HG03342 (cell line): ENCODE measurements around the gene TYW5.
A peak's percentile ranks its signal among the peaks of the same experiment; 100 is the strongest.
"Not testable (repeated sequence)": the region's sequence is repeated elsewhere in the genome, so short reads cannot be mapped to it uniquely, and the experiment has no call there.

ENCODE experiments used
- ATAC-seq: cut with Tn5 transposase; IDR thresholded peaks from one replicate; pipeline ENCODE4 v1.9.1; 2021; ENCODE audit warnings: mild to moderate bottlenecking, moderate library complexity; ENCODE audit not compliant: unreplicated experiment

Gene TYW5

DNA sequence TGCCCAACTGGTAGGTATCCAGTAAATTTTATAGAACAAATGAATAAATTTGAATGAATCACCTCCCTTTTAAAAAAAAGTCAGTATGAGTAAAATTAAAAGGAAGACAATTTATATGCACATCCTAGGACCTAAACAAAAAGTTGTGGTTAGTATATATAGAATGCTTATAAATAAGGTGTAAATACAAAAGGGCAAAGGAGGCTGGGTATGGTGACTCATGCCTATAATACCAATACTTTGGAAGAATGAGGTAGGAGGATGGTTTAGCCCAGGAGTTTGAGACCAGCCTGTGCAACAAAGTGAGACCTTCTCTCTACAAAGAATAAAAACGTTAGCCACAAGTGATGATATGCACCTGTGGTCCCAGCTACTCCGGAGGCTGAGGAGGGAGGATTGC is 31.4 kb downstream of the TYW5 start:
- no peak for ATAC-seq

DNA sequence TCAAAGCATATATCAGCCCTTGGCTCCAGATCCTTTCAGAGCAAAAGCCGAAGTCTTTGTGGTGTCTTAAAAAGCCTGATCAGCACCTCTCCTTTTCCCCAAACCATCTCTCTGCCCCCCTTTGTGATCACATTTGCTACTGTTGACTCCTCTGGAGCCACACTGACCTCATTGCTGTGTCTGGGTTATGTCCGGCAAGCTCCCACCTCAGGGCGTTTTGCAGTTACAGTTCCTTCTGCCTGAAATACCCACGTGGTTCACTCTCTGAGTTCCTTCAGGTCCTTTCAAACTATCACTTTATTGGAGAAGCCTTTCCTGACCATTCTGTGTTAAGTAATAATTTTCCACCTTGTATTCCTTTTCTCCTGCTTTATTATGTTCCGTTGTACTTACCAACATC is 32.4 kb downstream of the TYW5 start:
- no peak for ATAC-seq

DNA sequence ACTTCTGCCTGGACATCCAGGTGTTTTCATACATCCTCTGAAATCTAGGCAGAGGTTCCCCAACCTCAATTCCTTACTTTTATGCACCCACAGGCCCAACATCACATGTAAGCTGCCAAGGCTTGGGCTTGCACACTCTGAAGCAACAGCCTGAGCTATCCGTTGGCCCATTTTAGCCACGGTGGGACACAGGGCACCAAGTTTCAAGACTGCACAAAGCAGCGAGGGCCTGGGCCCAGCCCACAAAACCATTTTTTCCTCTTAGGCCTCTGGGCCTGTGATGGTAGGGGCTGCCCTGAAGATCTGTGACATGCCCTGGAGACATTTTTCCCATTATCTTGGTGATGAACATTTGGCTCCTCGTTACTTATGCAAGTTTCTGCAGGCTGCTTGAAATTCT is 38.3 kb downstream of the TYW5 start:
- no peak for ATAC-seq

DNA sequence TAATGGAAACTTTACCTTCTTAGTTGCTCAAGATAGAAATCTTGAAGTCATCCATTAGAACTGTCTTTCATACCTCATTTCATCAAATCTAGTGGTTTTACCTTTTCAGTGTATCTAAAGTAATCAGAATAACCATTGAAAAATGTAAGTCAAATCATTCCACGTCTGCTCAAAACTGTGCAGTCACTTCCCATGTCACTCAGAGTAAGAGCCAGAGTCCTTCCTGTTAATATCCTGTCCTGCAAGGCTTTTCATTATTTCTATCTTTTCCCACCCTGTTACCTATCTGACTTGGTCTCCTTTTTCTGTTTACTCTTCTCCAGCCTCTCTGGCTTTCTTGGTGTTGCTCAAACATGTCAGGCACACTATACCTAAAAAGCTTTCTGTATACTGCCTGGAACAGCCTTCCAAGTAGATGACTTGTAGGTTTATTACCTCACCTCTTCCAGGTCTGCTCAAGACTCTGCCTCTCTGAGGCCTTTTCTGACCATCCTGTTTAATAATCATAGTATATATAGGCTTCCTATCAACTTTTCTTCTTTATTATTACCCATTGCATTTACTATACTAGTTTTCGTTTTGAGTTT is 40.8 kb downstream of the TYW5 start:
- no peak for ATAC-seq

DNA sequence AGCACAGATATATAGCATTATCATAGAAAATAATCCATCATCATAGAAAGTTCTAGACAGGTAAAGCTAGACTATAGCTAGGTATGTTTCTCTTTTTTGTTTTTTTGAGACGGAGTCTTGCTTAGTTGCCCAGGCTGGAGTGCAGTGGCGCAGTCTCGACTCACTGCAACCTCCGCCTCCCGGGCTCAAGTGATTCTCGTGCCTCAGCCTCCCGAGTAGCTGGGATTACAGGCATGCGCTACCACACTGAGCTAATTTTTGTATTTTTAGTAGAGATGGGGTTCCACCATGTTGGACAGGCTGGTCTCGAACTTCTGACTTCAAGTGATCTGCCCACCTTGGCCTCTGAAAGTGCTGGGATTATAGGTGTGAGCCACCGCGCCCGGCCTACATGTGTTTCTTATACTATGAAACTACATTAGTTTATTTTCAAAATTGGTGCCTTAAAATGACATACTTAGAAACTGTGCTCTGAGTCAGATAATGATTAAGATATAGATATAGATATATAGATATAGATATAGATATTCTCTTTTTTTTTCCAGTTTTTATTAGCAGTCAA is 42.7 kb downstream of the TYW5 start:
- ATAC-seq = not testable (repeated sequence)

DNA sequence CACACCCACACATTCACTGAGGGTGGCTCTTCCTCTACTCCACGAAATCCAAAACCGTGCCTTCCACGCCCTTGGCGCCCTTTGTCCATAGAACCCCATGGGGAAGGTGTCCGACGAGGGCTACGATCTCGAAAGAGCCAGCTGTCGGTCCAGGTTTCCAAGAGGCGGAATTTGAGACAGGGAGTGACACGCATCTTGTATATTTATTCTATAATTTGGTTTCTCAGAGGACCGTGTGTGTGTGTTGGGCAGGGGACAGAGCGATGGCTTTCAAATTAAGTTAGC is 43.5 kb downstream of the TYW5 start:
- ATAC-seq = no peak

DNA sequence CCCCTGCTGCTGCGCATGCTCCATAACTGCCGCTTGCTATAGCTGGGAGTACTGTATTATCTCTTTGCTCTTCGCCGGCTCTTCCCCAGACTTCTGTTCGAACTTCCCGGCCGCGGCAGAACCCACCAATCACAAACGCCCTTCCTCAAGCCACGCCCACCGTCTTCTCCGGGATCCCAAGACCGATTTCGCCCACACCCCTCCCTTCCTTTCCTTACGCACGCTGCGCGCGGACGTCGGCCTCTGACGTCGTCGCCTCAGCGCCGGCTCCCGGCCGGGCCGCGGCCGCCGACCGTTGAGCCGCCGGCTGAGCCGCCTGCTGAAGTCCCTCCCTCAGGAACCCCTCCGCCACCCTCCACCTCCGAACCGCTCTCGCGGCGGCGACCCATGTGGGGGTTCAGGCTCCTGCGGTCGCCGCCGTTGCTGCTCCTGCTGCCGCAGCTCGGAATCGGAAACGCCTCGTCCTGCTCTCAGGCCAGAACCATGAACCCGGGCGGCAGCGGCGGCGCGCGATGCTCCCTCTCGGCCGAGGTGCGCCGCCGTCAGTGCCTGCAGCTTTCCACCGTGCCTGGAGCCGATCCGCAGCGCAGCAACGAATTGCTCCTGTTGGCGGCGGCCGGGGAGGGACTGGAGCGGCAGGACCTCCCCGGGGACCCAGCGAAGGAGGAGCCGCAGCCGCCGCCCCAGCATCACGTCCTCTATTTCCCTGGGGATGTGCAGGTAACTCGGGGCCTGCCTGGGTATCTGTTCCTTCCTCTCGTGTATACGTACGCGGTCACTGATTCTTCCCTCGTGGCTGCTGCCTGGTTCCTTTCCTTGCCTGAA is 44.0 kb downstream of the TYW5 start, which contains the start of gene C2orf69:
C2orf69 (plus strand) TSS at position 242 of the 825 bp plus-strand sequence; CDS start at position 388, 146 bp downstream.
- ATAC-seq = peak; percentile 87

DNA sequence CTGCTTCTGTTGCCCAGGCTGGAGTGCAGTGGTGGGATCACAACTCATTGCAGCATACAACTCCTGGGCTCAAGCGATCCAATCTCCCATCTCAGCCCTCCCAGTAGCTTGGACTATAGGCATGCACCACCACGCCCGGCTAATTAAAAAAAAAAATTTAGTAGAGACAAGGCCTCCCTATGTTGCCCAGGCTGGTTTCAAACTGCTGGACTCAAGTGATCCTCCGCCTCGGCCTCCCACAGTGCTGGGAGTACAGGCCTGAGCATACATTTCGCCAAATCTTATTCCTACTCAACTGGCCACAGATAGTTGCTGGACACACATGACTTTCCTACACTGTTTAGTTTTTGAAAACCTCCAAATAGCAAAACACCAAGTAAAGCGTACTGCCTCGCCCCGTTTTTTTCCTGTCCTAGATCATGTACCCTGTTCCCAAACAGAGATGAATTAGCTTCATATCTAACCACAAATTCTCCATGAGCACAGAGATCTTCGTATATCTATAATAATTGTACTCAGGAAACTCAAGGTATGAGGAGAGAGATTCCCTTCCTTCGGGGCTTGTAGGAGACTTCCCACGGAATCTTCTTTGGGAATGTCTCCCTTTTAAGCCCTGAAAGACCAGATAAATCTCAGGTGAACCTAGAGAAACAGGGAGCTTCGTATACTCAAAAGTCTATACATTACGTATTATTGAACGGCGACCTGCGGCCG is 44.8 kb downstream of the TYW5 start:
- no peak for ATAC-seq

DNA sequence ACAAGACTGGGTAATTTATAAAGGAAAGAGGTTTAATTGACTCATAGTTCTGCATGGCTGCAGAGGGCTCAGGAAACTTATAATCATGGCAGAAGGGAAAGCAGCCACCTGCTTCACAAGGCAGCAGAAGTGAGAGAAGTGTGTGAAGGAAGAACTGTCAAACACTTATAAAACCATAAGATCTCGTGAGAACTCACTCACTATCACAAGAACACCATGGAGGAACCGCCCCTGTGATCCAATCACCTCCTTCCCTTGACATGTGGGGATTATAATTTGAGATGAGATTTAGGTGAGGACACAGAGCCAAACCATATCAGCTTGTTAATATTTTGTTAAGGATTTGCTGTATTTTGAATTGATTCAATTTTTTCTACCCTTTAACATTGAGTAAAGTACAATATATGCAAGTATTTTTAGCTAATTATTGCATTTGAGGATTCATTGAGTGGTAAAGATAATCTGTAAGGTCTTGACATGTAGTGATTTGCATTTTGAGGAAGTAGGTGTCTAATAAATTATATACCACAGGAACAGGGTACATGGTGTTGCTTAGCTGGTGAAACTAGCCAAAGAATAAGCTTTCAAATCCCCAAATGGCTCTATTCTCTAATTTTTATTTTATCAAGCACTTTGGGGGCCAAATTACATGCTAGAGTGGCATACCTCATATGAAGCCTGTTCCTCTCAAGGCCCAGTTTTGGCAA is 48.1 kb downstream of the TYW5 start:
- ATAC-seq = no peak

DNA sequence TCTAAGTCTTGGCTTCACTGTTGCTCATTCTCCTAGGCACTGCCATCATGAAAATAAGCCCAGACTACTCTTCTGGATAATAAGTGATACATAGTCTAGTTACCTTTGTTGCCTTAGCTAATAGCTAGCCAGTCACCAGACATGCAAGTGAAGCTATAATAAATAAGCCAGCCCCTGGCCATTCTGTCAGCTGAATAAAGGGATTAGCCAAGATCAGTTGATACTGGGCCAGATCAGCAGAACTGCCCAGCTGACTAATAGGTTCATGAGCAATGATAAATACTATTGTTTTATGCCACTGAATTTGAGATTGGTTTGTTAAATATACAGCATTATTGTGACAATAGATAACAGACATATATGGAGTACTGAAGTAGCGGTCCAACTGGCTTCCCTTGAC is 52.2 kb downstream of the TYW5 start:
- ATAC-seq = no peak

DNA sequence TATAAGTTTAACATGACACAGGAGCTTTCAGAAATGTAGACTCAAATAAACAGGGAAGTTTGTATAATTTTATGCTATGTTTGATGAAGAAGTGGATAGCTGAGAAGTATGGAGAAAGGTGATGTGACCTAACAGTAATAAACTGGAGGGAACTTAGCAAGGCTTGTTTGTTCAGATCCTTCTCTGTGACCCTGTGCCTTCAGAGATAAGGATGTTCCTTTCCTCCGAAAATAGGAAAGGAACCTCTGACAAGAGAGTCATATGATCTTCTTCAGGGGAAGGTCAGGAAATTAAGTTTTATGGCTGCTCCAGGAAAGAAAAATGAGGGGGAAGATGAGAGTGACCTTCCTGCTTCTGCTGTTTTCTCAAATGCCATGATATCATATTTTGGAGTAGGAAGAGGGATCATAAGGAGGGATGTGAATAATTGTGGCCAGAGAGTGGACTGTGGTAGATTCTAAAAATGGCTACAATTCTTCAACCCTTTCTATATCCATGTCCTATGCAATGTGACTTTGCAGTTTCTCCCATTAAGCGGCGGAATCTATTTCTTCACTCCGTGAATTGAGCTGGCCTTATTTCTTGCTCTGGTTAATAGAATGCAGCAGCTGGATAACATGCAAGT is 52.7 kb downstream of the TYW5 start:
- ATAC-seq = no peak

DNA sequence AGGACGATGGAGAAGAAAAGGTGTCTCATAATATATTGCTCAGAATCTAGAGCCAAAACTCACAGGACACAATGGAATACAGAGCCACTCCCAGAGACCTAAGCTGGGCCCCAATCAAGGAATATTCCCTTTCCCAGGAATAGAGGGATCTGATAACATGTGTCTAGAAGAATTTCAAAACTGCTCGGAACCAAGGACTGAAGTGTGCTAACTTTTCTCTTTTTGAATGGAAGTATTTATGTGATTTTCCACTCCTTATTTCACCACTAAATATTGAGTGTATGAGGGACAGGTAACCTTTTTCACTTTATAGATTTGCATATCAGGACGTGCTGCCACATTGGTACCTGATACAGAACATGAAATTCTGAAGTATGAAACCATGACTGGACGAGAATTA is 53.3 kb downstream of the TYW5 start:
- ATAC-seq = no peak

DNA sequence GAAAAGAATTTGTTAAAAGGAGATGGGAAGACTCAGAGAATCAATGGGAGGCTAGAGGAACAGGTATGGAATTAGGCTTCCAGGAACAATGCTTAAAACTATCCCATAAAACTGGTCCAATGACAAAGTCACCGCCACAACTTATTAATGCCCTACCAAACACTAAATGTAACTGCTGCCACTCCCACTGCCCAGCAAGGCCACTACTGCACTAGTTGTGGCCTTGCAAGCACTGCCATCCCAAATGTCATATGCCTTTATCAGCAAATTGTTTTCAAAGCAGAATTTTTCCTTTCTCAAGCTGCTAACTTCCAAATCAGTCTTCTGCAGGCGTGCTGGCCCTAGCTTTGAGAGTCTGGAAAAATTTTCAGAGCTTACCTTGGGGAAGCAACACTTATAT is 58.7 kb downstream of the TYW5 start:
- ATAC-seq = no peak

DNA sequence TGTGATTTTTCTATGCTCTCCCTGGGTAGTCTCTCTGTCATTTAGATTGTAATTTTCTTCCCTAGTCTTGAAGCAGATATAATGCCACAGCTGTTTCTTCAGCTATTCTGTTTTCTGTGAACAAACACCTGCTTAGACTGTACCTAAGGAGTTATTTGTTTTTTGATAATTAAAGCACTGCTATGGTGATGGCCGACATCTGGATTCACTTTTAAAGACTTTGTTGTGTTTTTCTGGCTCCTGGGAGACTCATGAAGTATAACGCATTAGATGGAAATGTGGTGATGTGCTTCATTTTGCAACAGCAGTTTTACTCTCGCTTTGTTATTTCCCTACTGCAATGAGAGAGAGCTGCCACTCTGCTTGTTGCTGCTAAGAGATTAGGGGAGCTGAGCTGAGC is 59.9 kb downstream of the TYW5 start:
- ATAC-seq = no peak

DNA sequence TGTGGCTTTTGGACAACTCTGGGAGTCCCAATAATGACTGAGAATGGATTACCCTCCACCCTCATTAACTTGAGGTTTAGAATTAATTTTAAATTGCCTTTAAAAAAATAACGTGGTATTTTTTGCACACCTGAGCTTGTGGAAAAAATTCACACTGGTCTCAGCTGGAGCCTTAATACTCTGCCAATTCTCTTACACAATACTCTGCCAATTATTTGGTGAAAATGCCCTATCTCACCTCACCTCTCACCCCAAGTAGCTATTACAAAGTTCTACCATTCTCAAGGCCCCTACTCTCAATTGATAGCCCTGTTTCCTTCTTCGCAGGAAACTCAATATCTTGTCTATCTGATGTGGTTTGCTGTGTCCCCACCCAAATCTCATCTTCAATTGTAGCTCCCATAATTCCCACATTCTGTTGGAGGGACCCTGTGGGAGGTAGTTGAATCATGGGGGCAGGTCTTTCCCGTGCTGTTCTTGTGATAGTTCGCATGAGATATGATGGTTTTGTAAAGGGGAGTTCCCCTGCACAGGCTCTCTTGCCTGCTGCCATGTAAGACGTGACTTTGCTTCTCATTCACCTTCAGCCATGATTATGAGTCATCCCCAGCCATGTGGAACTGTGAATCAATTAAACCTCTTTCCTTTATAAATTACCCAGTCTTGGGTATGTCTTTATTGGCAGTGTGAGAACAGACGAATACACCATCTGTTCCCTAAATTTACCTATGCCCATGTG is 71.6 kb downstream of the TYW5 start:
- ATAC-seq = no peak

DNA sequence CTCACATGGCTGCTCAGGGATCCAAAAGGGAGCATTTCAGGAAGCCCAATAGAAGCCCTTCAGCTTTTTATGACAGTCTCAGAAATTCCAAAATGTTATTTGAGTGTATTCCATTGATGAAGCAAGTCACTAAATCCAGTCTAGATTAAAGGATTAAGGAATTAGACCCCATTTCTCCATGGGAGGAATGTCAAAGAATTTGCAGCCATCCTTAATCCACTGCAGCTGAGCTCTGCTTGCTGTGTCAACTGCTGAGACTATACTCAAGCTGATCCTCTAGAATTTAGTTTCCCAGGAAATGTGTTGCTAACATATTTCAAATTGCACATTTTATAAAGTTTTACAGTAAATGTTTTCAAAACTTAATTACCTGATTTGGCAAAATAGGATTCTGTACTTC is 72.6 kb downstream of the TYW5 start:
- no peak for ATAC-seq
